Choroid plexus epithelial cell (primary cell): ENCODE data around the gene RFC1.
A peak's percentile ranks its signal among the peaks of the same experiment; 100 is the strongest.

Source experiments
- DNase-seq: peaks from one replicate; pipeline ENCODE4 v3.0.0-alpha.2; 2010; ENCODE audit warnings: low read depth
- H3K4me3 ChIP-seq: 2 replicates; pipeline ENCODE4 v1.5.1; 2011; ENCODE audit warnings: low read depth, mild to moderate bottlenecking, control low read depth, low read length, moderate library complexity
- TF ChIP-seq, protein P1 (sequence below): conservative IDR thresholded peaks from 2 replicates; pipeline ENCODE4 v1.5.1; 2011; ENCODE audit warnings: low read depth, mild to moderate bottlenecking, control low read depth, inconsistent platforms, low read length, moderate library complexity

RFC1 gene

DNA sequence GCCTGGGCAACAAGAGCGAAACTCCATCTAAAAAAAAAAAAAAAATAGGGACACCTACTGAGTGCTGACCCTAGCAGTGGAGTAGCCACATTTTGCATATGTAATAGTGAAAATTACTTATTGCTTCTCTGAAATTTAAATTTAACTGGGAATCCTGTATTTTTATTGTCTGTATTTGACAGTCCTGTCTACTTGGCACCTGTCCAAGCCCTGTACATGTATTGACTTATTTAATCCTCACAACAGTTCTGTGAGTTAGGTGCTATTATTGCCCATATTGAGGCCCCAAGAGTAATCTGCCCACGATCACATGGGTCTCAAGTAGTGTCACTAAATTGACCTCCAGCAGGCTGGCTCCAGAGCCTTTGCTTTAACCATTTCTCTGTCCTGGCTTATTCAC is 102.3 kb downstream of the RFC1 start:
- DNase-seq = peak; percentile 13
- H3K4me3 ChIP-seq = no peak overlapping the region
- TF ChIP-seq, protein P1, sequence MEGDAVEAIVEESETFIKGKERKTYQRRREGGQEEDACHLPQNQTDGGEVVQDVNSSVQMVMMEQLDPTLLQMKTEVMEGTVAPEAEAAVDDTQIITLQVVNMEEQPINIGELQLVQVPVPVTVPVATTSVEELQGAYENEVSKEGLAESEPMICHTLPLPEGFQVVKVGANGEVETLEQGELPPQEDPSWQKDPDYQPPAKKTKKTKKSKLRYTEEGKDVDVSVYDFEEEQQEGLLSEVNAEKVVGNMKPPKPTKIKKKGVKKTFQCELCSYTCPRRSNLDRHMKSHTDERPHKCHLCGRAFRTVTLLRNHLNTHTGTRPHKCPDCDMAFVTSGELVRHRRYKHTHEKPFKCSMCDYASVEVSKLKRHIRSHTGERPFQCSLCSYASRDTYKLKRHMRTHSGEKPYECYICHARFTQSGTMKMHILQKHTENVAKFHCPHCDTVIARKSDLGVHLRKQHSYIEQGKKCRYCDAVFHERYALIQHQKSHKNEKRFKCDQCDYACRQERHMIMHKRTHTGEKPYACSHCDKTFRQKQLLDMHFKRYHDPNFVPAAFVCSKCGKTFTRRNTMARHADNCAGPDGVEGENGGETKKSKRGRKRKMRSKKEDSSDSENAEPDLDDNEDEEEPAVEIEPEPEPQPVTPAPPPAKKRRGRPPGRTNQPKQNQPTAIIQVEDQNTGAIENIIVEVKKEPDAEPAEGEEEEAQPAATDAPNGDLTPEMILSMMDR = no peak

DNA sequence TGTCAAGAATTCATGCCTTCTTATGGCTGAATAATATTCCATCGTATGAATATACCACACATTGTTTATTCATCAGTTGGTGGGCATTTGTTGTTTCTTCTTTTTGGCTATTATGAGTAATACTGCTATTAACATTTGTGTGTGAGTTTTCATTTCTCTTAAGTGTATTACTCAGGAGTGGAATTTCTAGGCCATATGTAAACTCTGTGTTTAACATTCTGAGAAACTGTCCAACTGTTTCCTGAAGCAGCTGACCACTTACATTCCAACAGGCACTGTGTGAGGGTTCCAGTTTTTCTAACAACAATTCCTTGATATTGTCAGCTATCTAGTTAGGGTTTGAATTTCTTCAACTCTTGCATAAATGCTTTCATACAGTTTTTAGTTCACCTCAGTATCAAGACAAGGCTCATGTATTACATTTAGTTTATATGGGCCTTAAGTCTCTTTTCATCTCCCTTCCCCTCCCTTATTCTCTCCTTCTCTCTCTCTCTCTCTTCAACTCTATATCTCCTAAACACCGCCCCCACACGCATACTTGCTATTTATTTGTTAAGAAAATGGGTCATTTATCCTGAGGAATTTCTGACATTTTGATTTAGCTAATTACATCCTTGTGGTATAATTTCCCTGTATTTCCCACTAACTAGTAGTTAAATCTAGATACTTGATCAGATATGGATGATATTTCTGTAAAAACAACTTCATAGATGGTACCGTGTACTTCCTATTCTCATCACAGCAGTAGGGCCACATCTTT is 106.4 kb downstream of the RFC1 start:
- DNase-seq = peak; percentile 81
- H3K4me3 ChIP-seq = no peak overlapping the region
- TF ChIP-seq, protein P1 = no peak

DNA sequence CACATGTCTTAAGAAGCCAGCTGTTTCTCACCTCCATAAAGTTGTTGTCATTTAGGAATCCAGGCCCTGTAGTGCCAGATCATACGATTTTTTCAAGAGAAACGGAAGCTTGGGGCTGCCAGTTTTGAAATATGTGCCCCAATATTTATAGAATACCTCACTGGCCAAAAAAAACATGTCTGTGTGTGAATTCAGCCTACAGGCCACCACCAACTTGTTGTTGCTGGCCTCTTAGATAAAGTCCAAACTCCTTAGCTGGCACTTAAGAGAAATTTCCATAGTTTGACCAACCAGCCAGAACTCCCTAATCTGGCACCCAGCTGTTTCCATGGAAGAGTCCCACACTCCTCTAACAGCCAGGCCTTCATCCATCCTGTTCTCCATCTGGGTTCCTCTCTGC is 109.7 kb downstream of the RFC1 start:
- DNase-seq = peak; percentile 11
- TF ChIP-seq, protein P1 = no peak

DNA sequence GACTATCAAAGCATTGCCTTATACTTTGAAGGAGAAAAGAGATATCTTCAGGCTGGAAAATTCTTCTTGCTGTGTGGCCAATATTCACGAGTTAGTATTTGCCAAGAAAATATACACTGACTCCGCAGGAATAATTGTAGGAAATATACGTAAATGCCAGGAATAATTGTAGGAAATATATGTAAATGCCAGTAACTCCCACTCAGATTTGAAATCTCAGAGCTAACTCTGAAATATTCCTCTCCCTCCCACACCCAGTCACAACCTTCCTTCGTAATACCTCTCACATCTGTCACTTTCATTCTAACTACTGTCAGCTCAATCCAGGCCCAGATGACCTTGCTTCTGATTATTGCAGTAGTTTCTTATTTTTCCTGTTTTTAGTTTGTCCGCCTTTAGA is 110.3 kb downstream of the RFC1 start:
- no peak overlapping the region for H3K4me3 ChIP-seq
- no peak for DNase-seq

More for the DNA sequence above, 109.7 kb downstream of the RFC1 start:
- no peak overlapping the region for H3K4me3 ChIP-seq

DNA sequence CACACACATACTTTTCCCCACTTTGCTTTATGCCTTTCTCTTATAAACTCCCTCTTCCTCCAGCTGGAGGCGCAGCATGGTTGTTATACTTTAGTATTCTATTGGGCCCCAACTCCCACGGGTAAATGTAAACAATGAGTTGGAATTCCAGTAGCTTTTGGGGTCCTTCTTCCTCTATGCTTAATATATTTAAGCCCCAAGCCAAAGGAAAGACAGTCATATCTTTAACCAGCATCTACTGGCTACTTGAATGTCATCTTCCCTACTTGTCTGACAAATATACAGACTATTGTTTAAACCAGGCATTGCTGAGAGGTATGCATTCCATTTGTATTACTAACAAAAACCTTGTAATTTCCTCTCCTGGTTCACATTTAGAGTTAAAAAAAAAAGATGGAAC is 110.9 kb downstream of the RFC1 start:
- DNase-seq = peak; percentile 59
- H3K4me3 ChIP-seq = no peak overlapping the region
- TF ChIP-seq, protein P1 = peak; percentile 42

More for the DNA sequence above, 110.3 kb downstream of the RFC1 start:
- TF ChIP-seq, protein P1 = no peak

DNA sequence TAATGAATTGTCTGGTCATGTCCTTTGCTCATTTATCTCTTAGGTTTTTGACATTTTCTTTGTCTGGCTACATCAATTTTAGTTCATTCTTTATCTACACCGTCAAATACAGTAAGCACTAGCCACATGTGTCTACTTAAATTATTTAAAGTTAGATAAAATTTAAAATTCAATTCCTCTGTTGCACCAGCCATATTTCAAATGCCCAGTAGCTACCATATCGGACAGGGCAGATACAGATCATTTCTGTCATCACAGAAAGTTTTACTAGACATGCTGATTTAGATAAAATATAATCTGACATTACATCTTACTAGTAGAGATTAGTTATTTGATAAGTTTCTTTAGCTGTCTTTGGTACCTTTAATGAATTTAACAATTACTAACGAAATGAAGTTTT is 122.7 kb downstream of the RFC1 start:
- no peak for DNase-seq
- H3K4me3 ChIP-seq = no peak overlapping the region
- TF ChIP-seq, protein P1 = no peak
